ENCODE results near the gene IDS.
"Not testable (repeated sequence)": the region's sequence is repeated elsewhere in the genome, so short reads cannot be mapped to it uniquely, and the experiment has no call there.

Gene IDS

GRCh38 chrX:149497626-149498025, 7.5 kb downstream of the IDS start:
- no peak for DNase-seq

DNA sequence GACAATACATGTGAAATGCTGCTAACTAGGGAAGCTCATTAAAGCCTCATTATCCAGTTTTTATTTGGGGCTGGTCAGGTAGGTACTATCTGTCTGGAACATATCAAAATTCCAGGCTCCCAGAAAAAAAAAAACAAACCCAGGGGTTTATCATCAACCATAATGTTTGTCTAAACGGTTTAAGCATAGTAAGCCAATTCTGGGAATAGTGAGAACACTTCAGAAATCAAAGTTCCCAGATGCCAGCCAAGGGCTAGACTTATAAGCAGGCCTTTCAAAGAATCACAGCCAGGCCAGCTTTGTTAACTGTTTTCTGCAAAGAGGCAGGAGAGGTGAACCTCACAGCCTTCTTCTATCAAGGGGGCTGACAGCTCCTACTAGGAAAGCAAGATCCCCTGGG, 8.1 kb downstream of the IDS start:
- no peak for DNase-seq

DNA sequence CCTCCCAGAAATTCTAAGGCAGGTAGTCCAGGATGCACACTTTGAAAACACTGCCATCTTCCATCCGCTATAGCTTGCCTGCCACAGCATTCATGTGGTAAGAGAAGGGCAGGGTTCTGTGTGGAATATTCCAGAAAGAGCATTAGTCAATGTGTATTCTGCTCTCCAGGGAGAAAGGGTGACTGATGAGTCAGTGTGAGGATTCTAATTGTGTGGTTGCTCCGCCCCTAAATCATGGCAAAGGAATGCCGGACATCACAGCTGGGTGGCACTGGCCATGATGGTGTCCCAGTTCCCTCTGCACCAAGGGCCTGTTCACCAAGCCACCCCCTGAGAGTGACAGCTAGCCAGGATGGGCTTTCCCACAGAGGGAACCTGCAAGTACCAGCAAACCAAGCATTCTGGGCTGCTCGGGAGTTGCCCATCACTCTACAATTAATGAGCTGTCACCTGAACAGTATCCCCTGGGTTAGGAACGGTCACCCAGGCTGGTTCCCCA, 9.5 kb downstream of the IDS start:
- no peak for DNase-seq

DNA sequence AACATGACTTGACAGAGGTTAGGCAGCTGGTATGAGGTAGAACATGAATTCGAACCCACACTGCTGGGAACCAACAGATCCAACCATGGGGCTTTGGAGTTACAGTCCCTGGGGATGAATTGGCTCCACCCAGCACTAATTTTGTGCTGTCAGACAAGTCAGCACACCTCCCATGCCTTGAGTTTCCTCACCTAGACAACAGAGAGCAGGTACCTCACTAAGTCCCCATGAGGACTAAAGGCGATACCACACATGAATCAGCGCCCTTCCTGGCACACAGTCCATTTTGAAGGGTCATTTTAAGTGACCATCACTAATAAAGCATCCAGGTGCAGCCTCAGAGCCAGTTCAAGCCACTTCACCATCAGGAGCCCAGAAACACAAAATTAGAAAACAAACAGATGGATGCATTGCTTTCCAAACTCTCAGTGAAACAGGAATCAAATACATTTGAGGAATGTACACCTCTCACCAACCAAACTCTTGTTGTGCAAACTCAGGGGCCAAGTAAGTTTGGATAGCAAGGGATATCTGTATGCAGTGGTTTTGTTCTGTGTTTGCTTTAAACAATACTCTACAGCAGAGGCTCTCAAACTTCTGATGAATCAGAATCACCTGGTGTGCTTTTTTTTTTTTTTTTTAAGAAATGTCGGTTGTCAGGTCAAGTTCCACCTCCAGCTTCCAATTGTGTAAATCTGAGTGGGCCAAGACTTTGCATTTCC, 10.1 kb downstream of the IDS start:
- no peak for DNase-seq

DNA sequence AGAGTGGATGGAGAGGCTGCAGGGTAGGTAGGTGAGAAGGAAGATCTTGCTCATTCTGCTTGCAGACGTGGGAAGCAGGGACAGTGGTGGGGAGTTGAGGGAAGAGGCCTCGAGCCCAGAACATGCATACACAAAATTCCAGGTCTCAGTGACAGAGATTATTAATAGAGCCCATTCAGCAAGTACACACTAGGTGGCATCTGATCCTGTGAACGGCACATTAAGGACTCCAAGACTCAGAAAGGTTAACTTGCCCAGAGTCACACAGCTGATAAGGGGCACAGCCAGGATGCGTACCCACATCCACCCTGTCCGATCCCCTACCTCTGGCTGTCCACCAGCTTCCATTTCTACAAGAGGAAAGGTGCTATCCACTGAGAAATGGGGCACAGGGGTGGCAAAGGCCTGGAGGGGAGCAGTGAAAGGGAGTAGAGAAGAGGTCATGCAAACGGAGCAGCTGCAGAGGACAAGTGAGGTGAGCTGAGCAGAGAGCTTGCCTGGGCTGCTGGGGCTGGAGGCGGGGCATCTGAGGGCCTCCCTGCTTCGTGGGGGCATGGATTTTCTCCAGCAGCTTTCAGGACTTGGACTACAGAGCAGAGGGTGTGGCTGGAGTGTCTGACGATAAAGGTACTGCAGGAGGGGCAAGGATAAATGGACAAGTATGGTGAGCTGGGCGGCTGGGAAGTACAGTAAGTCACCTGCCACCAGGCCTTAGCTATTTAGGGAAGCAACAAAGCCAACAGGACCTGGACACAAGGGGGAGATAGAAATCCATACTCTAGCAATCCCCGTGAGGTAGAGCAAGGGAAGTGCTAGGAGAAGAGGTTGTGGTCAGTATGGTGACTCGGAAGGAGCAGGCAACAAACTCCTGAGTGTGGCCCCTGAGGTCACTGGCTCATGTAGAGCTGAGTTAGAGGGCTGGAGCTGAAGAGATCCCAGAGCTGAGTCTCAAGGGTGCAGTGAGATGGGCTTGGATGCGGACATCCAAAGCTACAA, 11.2 kb downstream of the IDS start:
- no peak for DNase-seq

DNA sequence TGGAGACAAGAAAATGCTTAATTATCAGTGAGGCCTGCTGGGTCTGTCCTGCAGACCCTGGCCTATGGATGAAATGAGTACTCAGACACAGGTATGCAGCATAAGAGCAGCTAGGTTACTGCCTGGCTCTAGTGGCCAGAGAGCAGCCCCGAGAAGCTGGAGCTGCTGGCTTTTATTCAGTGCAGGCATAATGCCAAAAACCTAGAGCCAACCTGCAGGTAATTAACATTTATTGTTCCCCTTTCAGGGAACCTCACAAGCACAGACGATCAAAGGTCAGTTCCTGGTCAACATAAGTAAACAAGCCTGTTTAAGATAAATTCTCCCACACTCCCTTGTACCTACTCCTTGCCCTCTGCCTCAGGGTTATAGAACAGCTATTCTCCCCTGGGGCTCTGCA, 13.3 kb downstream of the IDS start:
- no peak for DNase-seq

GRCh38 chrX:149490100-149490499, 15.0 kb downstream of the IDS start:
- no peak for DNase-seq

DNA sequence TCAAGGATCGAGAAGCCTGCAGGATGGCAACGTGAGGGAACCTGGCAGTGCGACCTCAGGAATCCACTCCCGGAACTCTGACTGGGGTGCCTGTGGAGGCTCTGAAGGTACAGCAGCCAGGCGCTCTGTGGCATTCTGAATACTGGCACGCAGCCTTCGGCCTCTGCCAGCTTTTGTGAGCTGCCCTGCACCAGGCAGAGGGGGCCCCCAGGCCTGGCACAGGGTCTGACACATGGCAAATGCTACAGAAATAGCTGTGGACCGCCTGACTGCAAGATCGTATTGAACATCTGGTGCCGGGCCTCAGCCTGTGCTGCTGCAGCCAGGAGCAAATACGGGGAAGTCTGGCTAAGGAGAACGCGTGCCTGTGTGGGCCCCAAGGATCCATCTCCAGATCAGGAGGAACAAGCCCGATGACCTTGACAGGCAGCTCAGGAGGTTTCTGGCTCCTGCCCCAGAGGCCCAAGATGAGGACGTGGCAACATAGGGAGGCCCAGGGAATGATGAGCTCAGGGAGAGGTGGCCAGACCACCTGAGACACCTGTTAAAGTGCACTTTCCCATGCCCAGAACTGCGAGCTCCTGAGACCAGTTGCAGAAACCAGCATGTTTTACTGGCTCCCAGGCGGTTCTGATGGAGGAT, 16.6 kb downstream of the IDS start:
- DNase-seq = not testable (repeated sequence)

DNA sequence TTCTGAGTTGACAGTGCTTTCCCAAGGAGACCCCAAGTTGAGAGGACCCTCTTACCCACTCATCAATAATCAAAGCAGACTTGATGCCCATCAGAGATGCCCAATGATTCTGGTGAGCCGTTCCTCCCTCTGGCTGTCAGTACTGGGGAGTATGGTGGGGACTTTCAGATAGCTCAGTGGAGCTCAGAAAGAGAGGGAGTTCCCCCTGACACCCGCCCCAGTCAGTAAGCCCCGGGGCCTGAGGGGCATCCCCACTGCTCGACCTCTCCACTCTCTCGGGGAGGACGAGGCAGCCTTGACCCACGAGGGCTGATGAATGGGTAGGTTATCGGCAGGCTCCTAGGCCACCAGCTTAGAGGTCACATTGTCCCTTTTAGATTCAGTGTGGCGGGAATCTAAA, 17.1 kb downstream of the IDS start:
- DNase-seq = not testable (repeated sequence)

GRCh38 chrX:149487292-149487691, 17.8 kb downstream of the IDS start:
- DNase-seq = no peak

DNA sequence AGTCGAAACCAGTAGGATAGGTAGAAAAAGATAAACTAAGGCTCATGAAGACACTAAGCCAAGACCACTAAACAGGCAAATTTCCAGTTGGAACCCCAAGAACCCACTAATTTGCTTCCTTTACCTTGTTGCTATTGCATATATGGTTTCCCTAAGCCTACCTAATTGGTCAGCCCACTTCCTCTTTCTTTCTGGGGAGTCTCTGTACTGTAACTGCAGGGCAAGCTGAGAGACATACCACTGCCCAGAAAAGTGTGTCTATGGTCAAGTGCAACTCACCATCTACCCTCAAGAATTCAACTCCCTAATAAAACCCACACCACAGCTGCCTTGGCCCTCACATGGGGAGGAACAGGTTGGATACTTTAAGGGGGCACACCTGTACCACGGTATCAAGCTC, 28.6 kb downstream of the IDS start:
- no peak for DNase-seq

DNA sequence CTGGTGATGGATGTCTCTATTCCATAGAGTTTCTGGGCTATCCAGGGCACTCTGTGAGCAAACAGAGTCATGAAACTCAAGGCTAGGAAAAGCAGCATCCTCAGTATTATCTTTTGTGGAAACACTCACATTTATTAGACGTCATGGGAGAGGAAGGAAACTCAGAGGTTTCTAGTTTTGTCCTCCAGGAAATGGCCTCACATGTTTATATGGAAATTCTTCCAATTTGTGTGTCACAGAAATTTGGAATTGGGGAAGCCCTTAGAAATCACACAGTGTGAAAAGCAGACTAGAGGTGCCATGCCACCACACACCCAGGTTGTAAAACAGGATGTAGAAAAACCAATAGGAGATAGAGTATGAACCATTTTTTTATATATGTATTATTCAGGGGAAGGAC, 31.1 kb downstream of the IDS start:
- DNase-seq = no peak

- no peak for DNase-seq
Measured at GRCh38 chrX:149473092-149473491, 32.0 kb downstream of the IDS start.

- no peak for DNase-seq
Measured at GRCh38 chrX:149472625-149473024, 32.5 kb downstream of the IDS start.

DNA sequence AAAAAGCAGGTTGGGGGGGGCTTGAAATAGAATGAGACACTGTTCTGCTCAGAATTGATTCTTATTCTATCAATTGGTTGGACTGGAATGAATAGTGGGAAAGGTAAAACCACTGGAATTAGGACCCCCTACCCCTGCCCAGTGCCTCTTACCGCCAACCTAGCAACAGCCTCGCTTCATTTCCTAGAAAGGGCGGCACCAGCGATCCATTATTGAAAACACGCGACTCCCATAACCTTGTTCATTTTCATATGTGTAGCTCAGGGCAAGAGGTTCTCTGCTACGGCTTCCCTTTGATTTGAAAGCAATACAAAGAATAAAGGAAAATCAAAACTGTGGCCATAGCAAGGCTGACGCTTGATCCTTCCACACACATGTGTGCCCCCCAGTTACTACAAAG, 33.7 kb downstream of the IDS start:
- no peak for DNase-seq

DNA sequence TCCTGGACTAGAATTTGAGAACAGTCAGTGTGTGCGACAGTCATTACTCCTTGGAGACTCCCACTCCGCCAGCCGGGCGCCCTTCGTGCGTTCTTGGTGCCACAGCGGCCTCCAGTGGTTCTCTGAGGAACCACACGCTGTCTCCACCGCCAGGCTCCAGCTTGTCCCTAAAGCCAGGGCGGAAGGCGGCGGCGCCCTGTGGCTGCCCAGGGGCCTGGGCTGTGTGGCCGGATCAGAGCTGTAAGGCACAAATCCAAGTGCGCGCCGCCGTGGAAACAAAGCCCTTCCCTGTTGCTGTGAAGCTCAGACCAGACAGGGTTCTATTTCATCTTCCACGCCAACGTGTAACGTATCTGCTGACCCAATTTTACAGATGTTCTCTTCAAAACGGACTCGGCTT, 34.2 kb downstream of the IDS start:
- DNase-seq = peak; percentile 58 to 79

GRCh38 chrX:149469406-149469805, 35.7 kb downstream of the IDS start:
- no peak for DNase-seq

- DNase-seq = no peak
Measured at GRCh38 chrX:149467920-149468319, 37.2 kb downstream of the IDS start.

DNA sequence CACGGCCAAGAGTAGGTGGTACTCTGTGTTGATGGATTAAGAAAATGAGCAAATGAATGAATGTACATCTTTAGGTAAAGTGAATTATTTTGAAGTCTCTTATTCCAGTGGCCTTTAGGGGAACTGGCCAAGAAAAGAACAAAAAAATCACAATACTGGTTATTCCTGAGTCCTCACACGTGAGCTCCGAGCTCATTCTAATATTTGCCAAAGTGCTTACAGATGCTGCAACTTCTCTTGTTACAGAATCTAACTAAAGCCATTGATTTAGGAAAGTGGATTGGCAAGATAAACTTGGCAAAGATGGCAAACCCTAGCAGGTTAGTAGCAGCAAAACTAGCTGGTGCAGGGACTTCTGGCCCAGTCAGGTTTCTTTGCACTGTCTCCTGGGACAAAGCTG, 37.6 kb downstream of the IDS start:
- DNase-seq = no peak

- DNase-seq = no peak
Measured at GRCh38 chrX:149462849-149463248, 42.3 kb downstream of the IDS start.

GRCh38 chrX:149461746-149462145, 43.4 kb downstream of the IDS start:
- DNase-seq = no peak

DNA sequence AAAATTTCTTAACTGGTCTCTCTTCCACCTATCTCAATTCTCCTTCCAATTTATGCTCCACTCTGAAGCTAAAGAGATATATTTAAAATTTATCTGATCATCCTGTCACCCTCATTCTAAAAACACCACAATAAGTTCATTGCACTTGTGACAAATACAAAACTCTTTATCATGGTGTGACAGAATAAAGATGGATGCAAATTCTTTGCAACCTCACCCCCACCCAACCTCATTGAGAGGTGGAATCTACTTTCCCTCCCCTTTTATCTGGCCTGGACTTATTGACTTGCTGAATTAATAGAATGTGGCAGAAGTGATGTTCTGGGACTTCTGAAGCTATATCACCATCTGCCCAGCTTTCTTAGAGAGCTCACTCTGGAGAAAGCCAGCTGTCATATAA, 46.5 kb downstream of the IDS start:
- no peak for DNase-seq

- no peak for DNase-seq
Measured at GRCh38 chrX:149456476-149457245, 48.4 kb downstream of the IDS start.
